Parathyroid adenoma (tissue), 2 donors: ENCODE measurements around the gene VSIG1.

Source experiments
- H2AFZ ChIP-seq: fragments of 300-600 bp; sonication (generic); one replicate; pipeline ENCODE4 v1.7.0; 2017; ENCODE audit warnings: antibody characterized with exemption, mild to moderate bottlenecking
- H3K27ac ChIP-seq: fragments of 300-600 bp; sonication (generic); one replicate; pipeline ENCODE4 v1.7.0; 2017
- H3K27me3 ChIP-seq: fragments of 300-600 bp; sonication (generic); one replicate; pipeline ENCODE4 v1.7.0; 2017; ENCODE audit warnings: low read length; ENCODE audit not compliant: control insufficient read depth, insufficient read depth
- H3K36me3 ChIP-seq: fragments of 300-600 bp; sonication (generic); one replicate; pipeline ENCODE4 v1.7.0; 2017; ENCODE audit warnings: low read length; ENCODE audit not compliant: control insufficient read depth, insufficient read depth
- H3K4me1 ChIP-seq: fragments of 300-600 bp; sonication (generic); one replicate; pipeline ENCODE4 v1.7.0; 2017; ENCODE audit warnings: control low read depth
- H3K4me2 ChIP-seq: fragments of 300-600 bp; sonication (generic); one replicate; pipeline ENCODE4 v1.7.0; 2017; ENCODE audit warnings: low read length
- H3K4me3 ChIP-seq: fragments of 300-600 bp; sonication (generic); one replicate; pipeline ENCODE4 v1.7.0; 2017; ENCODE audit warnings: low read depth, low read length
- H3K79me2 ChIP-seq: fragments of 300-600 bp; sonication (generic); one replicate; pipeline ENCODE4 v1.7.0; 2017; ENCODE audit warnings: control low read depth
- H3K9ac ChIP-seq: fragments of 300-600 bp; sonication (generic); one replicate; pipeline ENCODE4 v1.7.0; 2017; ENCODE audit warnings: mild to moderate bottlenecking
- H3K9me3 ChIP-seq: fragments of 300-600 bp; sonication (generic); one replicate; pipeline ENCODE4 v1.7.0; 2017; ENCODE audit warnings: low read length; ENCODE audit not compliant: control insufficient read depth
- TF ChIP-seq, protein P1 (sequence below): fragments of 300-600 bp; sonication (generic); IDR thresholded peaks from one replicate; pipeline ENCODE4 v1.7.0; 2017; ENCODE audit warnings: antibody characterized with exemption, mild to moderate bottlenecking
- donor health status: primary hyperparathyroidism.

The VSIG1 gene

DNA sequence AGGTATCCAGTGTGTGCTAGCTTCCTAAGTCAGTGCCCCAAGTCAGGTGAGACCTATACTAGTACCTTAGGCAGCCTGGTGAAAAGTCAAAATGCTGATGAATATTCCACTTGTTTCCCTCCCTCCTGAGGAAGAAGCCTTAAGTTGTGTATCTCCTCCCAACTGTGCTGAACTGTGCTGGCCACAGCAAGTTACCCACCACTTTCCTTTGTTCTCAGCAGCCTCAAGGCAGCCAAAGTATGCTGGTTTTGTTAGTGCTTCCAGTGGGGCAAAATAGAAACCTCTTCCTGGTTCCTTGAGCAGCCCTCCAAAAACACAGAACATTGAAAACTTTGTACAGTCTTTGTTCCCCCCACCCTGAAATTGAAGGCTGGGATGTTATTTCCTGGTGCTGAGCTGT is 60.6 kb downstream of the VSIG1 start:
- Histone ChIP-seq H3K36me3 (no peaks in the 10 kb centered on the region), H3K9ac (no peak overlapping the region), H3K4me3 (no peak overlapping the region), H3K4me1 (no peaks in the 10 kb centered on the region), H3K27ac (no peak overlapping the region), H3K9me3 (no peaks in the 10 kb centered on the region), H3K4me2 (no peak overlapping the region), H3K27me3 (no peaks in the 10 kb centered on the region), H2AFZ (no peak overlapping the region), H3K79me2 (no peaks in the 10 kb centered on the region)
- TF ChIP-seq, protein P1, sequence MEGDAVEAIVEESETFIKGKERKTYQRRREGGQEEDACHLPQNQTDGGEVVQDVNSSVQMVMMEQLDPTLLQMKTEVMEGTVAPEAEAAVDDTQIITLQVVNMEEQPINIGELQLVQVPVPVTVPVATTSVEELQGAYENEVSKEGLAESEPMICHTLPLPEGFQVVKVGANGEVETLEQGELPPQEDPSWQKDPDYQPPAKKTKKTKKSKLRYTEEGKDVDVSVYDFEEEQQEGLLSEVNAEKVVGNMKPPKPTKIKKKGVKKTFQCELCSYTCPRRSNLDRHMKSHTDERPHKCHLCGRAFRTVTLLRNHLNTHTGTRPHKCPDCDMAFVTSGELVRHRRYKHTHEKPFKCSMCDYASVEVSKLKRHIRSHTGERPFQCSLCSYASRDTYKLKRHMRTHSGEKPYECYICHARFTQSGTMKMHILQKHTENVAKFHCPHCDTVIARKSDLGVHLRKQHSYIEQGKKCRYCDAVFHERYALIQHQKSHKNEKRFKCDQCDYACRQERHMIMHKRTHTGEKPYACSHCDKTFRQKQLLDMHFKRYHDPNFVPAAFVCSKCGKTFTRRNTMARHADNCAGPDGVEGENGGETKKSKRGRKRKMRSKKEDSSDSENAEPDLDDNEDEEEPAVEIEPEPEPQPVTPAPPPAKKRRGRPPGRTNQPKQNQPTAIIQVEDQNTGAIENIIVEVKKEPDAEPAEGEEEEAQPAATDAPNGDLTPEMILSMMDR: no peak

DNA sequence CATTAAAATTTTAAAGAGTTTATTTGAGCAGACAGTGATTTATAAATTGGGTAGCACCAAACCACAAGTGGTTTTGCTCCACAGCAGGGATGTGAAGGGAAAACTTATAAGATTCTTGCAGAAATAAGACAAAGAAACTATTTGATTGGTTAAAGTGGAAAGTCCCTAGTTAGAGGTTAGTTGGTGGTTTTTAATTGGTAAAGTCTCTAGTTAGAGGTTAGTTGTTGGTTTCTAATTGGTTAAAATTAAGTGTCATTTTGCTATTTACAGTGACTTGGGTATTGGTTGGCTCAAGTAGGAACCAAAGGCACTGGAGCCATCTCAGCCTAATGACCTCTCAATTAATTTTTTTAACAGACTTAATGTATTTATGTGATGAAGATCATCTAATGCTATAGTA is 69.7 kb downstream of the VSIG1 start:
- Histone ChIP-seq H3K9me3 (no peaks in the 10 kb centered on the region), H3K27ac (no peak overlapping the region), H3K27me3 (no peaks in the 10 kb centered on the region), H3K9ac (no peak overlapping the region), H3K36me3 (no peaks in the 10 kb centered on the region), H3K4me2 (no peak overlapping the region), H3K79me2 (no peaks in the 10 kb centered on the region), H3K4me1 (no peaks in the 10 kb centered on the region), H2AFZ (no peak overlapping the region), H3K4me3 (no peak overlapping the region)
- TF ChIP-seq, protein P1: no peak

DNA sequence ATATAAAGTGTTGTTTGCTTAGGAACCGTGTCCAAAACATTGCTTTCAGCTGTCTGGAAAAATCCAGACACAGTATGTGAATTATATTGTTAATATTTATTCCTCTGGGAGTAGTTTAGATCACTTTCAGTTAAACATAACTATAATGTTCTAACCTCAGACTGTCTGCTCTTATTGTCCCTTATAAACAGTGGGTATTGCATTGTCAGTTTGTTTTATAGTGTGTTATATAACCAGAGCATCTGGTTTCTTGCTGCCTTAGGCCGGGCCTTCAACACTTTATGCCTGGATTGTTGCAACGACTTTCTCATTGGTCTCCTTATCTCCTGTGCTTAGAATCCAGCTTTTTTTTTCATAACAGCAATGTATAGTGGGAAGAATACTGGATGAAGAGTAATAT is 73.1 kb downstream of the VSIG1 start:
- Histone ChIP-seq H3K4me1 (no peaks in the 10 kb centered on the region), H3K27ac (no peak overlapping the region), H3K79me2 (no peaks in the 10 kb centered on the region), H3K36me3 (no peaks in the 10 kb centered on the region), H3K4me3 (no peak overlapping the region), H2AFZ (no peak overlapping the region), H3K27me3 (no peaks in the 10 kb centered on the region), H3K4me2 (no peak overlapping the region), H3K9ac (no peak overlapping the region), H3K9me3 (no peaks in the 10 kb centered on the region)
- TF ChIP-seq, protein P1: no peak

DNA sequence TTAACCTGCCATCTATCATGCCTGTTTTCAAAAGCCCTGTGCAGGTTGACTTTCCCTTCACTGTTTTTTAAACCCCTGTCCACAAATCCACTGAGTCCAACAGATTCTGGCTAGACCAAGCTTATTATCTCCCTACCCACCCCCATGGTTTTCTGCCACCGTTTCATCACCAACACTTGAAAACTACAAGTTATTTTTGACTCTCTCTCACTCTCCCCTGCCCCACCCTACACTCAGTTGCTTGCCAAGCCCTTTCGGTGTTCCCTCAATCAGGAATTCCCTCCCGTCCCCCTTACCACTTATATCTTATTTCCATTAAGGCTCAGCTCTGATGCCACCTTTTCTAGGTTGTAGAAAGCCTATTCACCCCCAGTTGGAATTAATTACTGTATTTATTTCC is 76.4 kb downstream of the VSIG1 start:
- Histone ChIP-seq H3K36me3 (no peaks in the 10 kb centered on the region), H3K79me2 (no peaks in the 10 kb centered on the region), H3K4me3 (no peak overlapping the region), H3K27me3 (no peaks in the 10 kb centered on the region), H2AFZ (no peak overlapping the region), H3K9me3 (no peaks in the 10 kb centered on the region), H3K27ac (no peak overlapping the region), H3K4me1 (no peaks in the 10 kb centered on the region), H3K9ac (no peak overlapping the region), H3K4me2 (no peak overlapping the region)
- TF ChIP-seq, protein P1: no peak

DNA sequence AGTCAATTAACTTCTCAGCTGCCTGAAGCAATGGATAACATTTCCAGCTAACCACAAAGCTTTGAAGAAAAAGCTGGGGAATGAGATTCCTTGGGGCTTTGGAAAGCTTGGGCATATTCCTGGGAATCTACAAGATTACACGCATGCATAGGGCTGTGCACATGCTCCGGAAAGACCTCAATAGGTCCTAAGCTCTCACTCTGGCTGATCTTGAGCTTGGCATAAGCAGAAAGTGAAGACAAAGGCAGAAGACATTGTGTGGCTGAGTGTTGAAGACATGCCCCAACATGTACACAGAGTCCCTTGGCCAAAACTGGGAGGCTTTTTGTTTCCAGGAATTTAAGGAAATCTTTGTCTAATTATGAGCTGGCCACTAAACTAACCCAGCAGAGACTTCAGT is 77.9 kb downstream of the VSIG1 start:
- no peak overlapping the region for H3K4me2 ChIP-seq
- no peaks in the 10 kb centered on the region for H3K27me3 ChIP-seq
- no peak overlapping the region for H2AFZ ChIP-seq
- H3K4me1 ChIP-seq: no peaks in the 10 kb centered on the region
- H3K9me3 ChIP-seq: no peaks in the 10 kb centered on the region
- H3K36me3 ChIP-seq: no peaks in the 10 kb centered on the region
- no peak overlapping the region for H3K9ac ChIP-seq
- H3K4me3 ChIP-seq: no peak overlapping the region
- TF ChIP-seq, protein P1: no peak
- no peak overlapping the region for H3K27ac ChIP-seq
- H3K79me2 ChIP-seq: no peaks in the 10 kb centered on the region
